ENCODE measurements around the gene ENTPD2.

DNA sequence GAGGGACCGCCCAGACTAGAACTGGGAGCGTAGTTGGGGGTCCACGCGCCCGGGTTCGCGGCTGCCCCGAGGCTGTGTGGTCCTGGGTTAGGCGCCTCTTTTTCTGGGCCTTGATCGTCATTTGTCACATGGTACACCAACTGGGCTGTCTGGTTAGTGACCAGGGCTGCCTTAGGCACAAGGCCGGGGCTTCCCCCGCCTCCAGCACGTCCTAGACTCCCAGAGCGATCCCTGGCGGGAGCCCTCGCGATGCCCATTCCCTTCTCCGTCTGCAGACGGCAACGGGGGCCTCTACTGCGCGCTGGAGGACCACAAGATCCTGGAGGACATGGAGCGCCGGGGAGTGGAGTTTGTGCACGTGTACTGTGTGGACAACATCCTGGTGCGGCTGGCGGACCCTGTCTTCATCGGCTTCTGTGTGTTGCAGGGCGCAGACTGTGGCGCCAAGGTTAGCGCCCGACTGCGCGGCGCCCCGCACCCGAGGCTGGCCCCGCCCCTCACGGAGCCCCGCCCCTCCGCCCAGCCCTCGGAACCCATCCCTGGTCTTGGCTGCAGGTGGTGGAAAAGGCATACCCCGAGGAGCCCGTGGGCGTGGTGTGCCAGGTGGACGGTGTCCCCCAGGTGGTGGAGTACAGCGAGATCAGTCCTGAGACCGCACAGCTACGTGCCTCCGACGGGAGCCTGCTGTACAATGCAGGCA, 25.0 kb upstream of the ENTPD2 start:
- TF ChIP-seq, protein P1, sequence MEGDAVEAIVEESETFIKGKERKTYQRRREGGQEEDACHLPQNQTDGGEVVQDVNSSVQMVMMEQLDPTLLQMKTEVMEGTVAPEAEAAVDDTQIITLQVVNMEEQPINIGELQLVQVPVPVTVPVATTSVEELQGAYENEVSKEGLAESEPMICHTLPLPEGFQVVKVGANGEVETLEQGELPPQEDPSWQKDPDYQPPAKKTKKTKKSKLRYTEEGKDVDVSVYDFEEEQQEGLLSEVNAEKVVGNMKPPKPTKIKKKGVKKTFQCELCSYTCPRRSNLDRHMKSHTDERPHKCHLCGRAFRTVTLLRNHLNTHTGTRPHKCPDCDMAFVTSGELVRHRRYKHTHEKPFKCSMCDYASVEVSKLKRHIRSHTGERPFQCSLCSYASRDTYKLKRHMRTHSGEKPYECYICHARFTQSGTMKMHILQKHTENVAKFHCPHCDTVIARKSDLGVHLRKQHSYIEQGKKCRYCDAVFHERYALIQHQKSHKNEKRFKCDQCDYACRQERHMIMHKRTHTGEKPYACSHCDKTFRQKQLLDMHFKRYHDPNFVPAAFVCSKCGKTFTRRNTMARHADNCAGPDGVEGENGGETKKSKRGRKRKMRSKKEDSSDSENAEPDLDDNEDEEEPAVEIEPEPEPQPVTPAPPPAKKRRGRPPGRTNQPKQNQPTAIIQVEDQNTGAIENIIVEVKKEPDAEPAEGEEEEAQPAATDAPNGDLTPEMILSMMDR (IDR thresholded peaks at IDR 0.05), result no peak
- TF ChIP-seq, protein P2, sequence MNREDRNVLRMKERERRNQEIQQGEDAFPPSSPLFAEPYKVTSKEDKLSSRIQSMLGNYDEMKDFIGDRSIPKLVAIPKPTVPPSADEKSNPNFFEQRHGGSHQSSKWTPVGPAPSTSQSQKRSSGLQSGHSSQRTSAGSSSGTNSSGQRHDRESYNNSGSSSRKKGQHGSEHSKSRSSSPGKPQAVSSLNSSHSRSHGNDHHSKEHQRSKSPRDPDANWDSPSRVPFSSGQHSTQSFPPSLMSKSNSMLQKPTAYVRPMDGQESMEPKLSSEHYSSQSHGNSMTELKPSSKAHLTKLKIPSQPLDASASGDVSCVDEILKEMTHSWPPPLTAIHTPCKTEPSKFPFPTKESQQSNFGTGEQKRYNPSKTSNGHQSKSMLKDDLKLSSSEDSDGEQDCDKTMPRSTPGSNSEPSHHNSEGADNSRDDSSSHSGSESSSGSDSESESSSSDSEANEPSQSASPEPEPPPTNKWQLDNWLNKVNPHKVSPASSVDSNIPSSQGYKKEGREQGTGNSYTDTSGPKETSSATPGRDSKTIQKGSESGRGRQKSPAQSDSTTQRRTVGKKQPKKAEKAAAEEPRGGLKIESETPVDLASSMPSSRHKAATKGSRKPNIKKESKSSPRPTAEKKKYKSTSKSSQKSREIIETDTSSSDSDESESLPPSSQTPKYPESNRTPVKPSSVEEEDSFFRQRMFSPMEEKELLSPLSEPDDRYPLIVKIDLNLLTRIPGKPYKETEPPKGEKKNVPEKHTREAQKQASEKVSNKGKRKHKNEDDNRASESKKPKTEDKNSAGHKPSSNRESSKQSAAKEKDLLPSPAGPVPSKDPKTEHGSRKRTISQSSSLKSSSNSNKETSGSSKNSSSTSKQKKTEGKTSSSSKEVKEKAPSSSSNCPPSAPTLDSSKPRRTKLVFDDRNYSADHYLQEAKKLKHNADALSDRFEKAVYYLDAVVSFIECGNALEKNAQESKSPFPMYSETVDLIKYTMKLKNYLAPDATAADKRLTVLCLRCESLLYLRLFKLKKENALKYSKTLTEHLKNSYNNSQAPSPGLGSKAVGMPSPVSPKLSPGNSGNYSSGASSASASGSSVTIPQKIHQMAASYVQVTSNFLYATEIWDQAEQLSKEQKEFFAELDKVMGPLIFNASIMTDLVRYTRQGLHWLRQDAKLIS (CRISPR knock-in tag; IDR thresholded peaks at IDR 0.05; ENCODE audit: borderline replicate concordance), result no peak
